Choroid plexus epithelial cell (primary cell): ENCODE data around the gene CA10.

Source experiments
- DNase-seq: peaks from one replicate; pipeline ENCODE4 v3.0.0-alpha.2; 2010; ENCODE audit warnings: low read depth
- H3K4me3 ChIP-seq: 2 replicates; pipeline ENCODE4 v1.5.1; 2011; ENCODE audit warnings: low read depth, mild to moderate bottlenecking, control low read depth, low read length, moderate library complexity
- TF ChIP-seq, protein P1 (sequence below): conservative IDR thresholded peaks from 2 replicates; pipeline ENCODE4 v1.5.1; 2011; ENCODE audit warnings: low read depth, mild to moderate bottlenecking, control low read depth, inconsistent platforms, low read length, moderate library complexity

The CA10 gene

DNA sequence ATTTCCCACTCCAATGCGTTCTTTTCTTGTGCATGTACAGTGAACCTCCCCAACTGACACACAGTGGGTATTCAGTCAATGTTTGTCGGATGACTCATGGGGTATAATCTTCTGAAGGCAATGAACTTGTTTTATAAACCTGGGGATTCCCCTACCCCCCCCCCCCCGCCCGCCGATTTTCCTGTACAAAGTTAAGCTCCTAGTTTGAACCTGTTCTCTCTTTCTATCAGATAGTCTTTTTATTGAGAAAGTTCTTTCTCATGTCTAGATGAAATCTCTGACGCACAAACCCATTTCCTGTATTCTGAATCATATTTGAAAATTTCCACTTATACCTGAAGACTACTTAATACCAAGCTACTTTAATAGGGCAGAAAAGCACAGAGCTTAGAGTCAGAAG is 338.3 kb downstream of the CA10 start:
- H3K4me3 ChIP-seq, result no peak overlapping the region
- no peak for DNase-seq
- TF ChIP-seq, protein P1, sequence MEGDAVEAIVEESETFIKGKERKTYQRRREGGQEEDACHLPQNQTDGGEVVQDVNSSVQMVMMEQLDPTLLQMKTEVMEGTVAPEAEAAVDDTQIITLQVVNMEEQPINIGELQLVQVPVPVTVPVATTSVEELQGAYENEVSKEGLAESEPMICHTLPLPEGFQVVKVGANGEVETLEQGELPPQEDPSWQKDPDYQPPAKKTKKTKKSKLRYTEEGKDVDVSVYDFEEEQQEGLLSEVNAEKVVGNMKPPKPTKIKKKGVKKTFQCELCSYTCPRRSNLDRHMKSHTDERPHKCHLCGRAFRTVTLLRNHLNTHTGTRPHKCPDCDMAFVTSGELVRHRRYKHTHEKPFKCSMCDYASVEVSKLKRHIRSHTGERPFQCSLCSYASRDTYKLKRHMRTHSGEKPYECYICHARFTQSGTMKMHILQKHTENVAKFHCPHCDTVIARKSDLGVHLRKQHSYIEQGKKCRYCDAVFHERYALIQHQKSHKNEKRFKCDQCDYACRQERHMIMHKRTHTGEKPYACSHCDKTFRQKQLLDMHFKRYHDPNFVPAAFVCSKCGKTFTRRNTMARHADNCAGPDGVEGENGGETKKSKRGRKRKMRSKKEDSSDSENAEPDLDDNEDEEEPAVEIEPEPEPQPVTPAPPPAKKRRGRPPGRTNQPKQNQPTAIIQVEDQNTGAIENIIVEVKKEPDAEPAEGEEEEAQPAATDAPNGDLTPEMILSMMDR, result no peak

DNA sequence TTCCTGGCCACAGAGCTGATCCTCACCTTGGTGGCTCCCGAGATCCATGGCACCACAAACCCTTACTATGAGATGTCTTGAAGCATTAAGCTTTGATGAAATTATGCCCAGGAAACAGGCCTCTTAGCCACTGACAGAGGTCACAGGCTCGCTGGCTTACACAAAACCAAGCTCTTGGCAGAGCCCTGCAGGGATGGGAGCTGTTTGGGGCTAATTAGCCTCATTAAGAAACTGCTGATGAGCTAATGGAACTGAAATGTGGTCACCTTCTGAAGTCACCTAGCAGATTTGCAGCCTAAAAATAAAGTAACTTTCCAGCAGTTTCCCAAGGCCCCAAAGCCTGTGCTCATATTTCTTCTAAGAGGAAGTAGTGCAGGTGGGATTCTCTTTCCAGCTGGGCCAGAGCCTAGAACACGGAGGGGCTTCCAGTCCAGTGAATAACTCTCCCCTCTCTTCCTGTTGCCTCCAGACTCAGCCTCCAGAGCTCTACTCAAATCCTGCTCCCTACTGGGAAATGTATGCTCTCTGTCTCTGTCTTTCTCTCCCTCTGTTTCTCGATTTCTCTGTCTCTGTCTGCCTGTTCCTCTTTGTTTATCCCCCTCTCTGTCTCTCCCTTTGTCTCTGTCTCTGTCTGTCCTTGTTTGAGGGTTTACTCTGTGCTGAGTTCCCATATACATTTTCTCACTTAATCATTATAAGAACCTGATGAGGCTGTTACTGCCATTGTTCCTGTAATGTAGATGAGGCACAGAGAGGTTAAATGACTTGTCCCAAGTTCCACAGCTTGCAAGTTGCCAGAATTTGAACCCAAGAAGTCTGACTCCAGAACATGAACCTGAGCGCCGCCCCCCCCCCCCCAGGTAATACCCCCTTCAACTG is 338.9 kb downstream of the CA10 start:
- TF ChIP-seq, protein P1, result no peak
- DNase-seq, result no peak
- H3K4me3 ChIP-seq, result no peak overlapping the region

DNA sequence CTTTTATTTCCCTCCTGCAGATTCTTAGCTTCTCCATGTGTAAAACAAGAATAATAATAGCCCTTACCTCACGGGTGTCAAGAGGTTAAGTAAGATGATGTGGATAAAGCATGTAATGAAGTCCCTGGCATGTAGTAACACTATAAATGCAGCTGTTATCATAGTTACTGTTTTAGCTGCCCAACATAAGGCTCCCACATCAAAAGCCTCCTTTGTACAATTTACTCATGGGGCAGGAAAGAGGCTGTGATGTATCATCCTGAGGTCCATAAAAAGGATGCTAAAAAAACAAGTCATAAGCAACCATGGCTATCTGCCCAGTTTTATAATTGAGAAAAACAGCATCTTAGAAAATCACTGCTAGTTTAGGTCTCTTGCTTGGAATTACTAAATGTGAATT is 339.7 kb downstream of the CA10 start:
- TF ChIP-seq, protein P1, result no peak
- no peak overlapping the region for H3K4me3 ChIP-seq
- DNase-seq, result no peak

DNA sequence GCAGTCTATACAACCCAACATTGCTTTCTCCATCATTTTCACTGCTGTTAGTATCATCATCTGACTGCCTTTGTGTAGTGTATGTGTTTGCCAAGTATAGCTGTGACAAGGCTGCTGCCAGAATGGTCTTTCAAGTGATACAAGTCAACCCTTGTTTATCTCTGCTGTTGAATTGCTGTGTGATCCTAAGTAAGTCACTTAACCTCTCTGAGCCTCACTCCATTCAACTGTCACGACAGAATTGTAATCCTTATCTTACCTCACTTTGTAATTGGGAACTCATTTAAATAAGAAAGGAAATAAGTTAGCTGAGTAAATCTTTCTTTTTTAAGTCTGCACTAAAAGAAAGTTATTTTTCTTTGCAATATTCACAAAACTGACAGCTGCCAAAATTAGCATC is 340.6 kb downstream of the CA10 start:
- TF ChIP-seq, protein P1, result no peak
- DNase-seq, result no peak
- no peak overlapping the region for H3K4me3 ChIP-seq

DNA sequence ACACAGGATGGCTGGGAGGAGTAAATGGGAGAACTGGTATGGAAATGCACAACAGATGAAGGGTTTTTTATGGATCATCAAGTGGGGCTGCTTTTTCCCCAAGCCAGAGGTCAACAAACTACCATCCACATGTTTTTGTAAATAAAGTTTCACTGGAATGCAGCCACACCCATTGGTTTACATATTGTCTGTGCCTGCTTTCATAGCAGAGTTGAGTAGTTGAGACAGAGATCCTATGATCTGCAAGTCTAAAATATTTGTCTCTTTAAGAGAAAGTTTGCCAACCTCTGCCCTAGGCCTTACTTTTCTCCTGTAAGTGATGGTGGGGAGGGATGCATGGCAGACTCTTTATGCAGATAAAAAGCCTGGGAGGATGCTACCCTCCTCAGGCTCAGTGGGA is 341.4 kb downstream of the CA10 start:
- no peak overlapping the region for H3K4me3 ChIP-seq
- TF ChIP-seq, protein P1, result no peak
- no peak for DNase-seq

DNA sequence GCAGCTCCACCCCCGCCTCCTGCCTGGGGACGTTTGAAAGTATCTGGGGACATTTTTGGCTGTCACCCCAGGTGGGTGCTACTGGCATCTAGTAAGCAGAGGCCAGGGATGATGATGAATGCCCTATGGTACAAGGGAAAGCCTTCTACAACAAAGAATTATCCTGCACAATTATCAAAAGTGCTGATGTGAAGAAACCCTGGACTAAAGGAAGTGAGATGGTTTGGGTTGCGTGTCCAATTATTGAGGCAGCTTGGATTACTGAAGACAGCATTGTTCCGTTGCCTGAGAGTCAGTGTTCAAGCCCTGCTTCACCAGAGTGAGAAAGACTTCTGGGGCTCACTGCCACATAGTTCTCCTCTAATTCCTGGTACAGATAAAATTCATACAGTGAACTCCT is 343.4 kb downstream of the CA10 start:
- DNase-seq, result no peak
- TF ChIP-seq, protein P1, result no peak
- no peak overlapping the region for H3K4me3 ChIP-seq

DNA sequence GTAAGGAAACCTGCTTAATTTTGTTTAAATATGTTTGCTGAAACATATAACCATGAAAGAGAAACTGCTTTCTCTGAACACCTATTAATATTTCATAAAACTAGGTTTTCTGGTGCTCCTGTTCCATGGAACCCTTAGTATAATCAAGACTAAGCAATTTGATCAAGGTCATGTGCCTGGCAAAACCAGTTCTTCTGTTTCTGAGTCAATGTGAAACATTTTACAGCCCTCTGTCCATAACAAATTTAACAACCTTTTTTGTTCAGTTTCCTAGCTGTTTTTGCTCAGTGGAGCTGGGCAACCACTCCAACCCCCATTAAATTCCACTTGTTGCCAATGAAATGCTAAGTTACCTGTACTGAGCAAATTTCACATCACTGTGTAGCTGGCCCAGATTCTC is 344.0 kb downstream of the CA10 start:
- H3K4me3 ChIP-seq, result no peak overlapping the region
- DNase-seq, result no peak
- TF ChIP-seq, protein P1, result no peak
